HG03025 (cell line): Measurements from ENCODE around the gene HSCB.
A peak's percentile ranks its signal among the peaks of the same experiment; 100 is the strongest.
"Not testable (repeated sequence)": the region's sequence is repeated elsewhere in the genome, so short reads cannot be mapped to it uniquely, and the experiment has no call there.

Experiments used
- ATAC-seq: cut with Tn5 transposase; IDR thresholded peaks from one replicate; pipeline ENCODE4 v1.9.1; 2021; ENCODE audit warnings: mild to moderate bottlenecking, moderate library complexity; ENCODE audit not compliant: unreplicated experiment, low FRiP score

The HSCB gene, protein sequence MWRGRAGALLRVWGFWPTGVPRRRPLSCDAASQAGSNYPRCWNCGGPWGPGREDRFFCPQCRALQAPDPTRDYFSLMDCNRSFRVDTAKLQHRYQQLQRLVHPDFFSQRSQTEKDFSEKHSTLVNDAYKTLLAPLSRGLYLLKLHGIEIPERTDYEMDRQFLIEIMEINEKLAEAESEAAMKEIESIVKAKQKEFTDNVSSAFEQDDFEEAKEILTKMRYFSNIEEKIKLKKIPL

DNA sequence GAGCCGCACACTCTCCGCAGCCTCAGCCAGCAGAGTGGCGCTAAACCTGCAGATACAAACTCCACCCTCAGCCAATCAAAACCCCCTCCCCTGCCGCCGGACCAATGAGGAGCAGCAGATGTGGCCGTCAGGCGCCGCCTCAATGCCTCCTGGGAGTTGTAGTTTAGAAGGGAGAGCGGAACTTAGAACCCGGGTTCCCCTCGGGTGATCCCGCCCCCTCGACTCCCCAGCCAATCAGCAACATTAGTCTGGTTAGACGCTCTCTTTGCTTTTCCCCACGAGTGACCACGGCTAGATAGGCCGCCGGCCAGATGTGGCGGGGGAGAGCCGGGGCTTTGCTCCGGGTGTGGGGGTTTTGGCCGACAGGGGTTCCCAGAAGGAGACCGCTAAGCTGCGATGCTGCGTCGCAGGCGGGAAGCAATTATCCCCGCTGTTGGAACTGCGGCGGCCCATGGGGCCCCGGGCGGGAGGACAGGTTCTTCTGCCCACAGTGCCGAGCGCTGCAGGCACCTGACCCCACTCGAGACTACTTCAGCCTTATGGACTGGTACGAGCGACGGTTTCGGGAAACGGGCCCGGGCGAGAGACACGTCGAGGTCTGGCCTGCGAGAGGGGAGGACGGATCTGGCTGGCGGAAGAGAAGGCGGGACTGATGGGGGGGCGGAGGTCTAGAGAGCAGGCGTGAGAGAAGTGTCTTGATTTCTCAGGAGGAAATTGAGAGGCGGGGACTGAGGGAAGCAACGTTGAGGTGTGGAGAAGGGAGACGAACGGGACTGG lies at the start of gene HSCB, which contains the start of gene CHEK2:
Gene HSCB, plus strand, starts transcription at position 255 of the 777 bp plus-strand sequence. Its CDS starts 57 bp downstream, at position 312.
Gene CHEK2, minus strand, starts transcription at position 36 of the 777 bp plus-strand sequence. CDS start 7,099 bp downstream, outside the sequence.
- ATAC-seq = peak; percentile 91

DNA sequence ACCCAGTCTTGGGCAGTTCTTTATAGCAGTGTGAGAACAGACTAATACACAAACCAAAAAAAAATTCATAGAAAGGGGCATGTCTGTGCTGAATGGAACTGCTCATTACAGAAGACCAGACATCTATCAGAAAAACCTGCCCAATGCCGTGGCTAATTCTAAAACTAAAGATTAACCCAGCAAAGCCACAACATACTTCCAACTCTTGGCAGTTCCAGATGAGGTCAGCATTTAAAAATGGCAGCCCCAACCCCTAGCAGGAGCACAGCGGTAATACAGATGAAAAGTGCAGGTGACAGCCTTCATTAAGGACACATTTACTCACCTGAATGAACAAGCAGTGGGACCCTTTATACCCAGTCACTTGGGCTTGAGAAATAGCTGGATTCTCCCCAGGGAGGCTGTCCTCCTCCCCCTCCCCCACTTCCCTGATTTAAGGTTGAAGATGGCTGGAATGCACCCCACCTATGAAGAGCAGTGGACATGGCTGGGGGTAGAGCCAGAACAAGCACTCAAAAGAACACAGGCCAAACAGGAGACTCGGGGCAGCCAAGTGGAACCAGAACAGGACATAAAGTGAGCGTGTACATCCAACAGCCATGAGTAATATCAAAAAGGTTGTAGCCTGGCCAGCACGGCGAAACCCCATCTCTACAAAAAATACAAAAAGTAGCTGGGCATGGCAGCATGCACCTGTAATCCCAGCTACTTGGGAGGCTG lies 48.6 kb upstream of the HSCB start:
- ATAC-seq = not testable (repeated sequence)

DNA sequence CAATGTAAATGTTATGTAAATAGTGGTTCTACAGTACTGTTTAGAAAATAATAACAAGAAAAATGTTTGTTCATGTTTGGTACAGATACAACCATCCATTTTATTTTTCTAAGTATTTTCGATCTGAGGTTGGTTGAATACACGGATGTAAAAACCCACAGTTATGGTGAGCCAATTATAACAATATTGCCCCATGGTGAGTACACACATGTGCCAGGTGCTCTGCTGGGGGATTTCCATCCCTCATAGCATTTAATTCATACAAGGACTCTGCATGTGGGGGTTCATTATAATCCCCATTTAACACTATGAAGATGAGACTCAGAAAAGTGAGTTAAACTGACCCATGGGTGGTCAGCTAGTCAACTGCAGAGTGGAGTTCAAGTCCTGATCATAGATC lies 38.9 kb upstream of the HSCB start:
- no peak for ATAC-seq

DNA sequence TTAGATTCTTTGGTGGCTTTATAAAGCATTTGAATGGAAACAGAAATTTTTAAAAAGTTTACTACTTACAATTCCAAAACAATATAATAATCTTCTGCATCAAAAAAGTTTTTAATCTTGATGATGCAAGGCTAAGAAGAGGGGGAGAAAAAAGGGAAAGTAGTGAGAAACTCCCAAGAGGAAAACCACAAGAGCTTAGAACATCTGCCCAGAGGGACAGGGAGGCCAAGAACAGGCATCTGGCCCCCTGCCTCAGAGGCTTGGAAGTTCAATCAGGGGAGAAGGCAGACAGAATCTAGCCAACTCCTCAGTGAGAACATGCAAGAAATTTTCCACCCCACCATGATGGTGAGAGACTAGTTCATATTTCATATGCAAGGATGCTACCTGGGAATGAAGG lies 38.4 kb upstream of the HSCB start:
- ATAC-seq = no peak

DNA sequence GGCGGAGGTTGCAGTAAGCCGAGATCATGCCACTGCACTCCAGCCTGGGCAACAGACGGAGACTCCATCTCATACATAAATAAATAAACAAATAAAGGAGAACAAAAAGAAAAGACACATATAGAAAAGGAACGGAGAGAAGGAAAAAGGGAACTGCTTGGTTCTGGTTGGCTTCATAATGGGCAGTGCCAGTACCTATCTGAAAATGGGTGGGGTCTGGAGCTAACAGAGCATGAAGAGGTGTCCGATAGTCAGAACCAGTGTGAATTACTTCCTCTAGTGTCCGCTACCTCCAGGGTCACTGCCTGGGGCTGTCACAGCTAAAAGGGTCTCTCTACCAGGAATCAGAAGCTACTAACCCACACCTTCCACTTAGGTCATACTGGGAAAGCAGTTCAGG lies 35.0 kb upstream of the HSCB start:
- ATAC-seq = no peak

DNA sequence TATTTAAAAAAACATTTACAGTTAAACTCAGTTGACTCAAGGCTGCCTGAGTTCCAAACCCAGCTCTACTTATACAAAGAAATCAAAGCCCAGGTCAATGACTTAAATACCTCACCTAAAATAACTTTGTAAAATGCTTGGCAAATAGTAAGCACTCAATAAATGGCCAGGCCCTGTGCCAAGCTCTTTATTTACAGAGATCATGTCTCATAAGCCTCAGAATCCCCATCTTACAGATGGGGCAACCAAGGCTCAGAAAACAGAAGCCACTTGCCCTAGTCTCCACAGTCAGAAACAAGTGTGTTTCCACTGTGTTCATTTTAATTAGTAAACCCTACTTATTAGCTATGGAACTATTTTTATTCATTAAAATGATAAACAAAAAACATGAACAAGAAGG lies 31.7 kb upstream of the HSCB start:
- ATAC-seq = no peak

DNA sequence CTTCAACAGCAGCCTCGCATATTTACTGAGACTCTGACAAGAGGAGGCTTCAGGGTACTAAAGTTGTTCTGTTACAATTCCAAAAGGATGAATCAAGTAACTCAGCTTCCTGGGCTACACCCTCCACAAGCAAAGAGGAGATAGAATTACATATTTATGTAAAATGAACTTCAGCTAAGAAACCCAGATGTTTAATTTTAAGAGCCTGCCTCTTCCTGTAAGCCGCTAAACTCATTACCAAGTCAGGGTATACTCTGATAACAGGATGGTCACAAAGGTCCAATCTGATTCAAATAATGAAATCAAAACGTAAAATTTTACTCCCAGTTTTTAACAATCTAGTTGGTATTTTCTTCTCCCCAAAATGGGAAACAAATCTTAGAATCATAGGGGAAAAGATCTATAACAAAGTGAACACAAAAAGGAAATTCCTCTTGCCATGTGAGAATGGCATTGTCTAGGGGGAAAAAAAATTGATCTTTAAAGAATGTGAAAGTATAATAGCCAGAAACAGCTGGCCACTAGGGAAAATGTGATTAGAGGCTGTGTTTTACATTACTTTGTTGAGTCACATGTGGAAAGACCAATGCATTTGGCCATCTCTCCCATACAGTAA lies 31.2 kb upstream of the HSCB start:
- ATAC-seq = no peak

DNA sequence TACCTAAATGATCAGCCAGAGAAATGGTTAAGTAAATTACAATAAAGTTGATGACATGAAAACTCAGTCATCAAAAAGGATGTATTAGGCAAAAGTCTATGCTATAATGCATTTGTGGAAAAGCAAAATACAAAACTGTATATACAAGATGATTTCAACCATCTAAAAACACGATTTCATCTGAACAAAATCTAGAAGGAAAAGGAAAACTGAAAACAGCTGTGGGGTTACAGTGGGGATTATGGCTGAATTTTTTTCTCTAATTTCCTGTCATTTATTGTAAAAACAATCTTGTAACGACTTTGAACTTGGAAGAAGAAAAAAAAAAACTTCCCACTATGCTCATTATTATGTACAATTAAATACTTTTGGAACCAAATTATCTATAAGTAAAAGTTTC lies 30.5 kb upstream of the HSCB start:
- no peak for ATAC-seq

DNA sequence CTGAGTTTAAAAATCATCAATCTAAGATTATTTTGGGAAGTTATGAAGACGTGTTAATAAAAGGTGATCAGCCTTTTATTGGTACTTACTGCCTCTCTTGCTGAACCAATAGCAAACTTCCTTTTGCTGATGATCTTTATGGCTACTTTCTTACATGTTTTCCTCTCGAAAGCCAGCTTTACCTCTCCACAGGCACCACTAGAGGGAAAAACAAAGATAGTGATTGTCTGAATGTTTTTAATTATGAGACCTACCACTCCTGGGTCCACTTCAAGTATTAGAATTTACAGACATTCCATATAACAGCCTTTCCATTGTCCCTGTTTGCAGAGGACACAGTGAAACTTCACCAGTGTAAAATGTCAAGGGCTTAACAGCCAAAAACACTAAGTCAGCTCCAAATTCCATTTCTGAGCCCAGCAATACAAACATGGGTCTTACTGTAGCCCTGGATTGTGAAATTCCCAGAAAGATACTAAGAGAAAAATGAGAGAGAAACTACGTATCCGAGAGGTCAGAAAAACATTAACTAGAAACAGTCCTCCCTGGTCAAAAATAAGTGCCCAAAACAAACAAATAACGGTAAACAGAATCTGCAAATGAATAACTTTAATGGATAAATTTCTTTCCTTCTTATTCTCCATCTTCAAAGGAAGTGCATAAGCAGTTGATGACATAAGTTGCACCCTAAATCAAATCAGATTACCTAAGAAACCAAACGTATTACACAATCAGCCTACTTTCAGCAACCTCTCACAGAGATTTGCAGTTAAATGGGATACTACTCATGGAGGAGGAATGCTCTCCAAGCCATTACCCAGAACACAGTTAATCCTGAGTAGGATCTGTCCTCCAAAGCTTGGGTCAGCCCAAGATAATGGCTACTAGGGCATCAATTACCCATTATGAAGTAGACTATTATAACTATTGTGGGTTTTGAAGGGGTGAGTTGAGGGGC lies 29.7 kb upstream of the HSCB start:
- ATAC-seq = no peak

DNA sequence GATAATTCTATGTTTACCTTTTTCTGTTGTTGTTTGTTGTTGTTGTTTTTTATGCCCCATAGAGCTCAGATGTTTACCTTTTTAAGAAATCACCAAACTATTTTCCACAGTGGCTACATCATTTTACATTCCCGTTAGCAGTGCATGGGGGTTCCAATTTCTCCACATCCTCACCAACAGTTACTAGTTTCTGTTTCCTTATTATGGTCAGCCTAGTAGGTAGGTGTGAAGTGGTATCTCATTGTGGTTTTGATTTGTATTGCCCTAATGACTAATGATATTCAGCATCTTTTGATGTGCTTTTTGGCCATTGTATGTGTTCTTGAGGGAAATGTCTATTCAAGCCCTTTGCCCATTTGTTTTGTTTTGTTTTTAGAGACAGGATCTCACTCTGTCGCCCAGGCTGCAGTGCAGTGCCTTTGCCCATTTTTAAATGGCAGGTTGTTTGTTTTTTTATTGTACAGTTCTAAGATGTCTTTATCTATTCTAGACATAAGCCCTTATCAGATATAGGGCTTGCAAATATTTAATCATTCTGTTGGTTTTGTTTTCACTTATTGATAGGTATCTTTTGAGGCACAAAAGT lies 27.7 kb upstream of the HSCB start:
- ATAC-seq = no peak

DNA sequence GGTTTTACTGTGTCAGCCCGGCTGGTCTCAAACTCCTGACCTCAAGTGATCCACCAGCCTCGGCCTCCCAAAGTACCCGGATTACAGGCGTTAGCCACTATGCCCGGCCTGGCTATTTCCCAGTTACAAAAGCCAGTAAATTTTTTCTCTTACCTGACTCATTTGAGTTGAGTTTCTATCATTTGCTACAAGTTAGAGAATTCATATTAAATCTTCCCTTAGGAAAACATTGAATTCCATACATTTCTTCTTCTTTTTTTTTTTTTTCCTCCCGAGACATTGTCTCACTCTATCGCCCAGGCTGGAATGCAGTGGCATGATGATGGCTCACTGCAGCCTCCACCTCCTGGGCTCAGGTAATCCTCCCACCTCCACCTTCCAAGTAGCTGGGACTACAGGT lies 26.2 kb upstream of the HSCB start:
- no peak for ATAC-seq

DNA sequence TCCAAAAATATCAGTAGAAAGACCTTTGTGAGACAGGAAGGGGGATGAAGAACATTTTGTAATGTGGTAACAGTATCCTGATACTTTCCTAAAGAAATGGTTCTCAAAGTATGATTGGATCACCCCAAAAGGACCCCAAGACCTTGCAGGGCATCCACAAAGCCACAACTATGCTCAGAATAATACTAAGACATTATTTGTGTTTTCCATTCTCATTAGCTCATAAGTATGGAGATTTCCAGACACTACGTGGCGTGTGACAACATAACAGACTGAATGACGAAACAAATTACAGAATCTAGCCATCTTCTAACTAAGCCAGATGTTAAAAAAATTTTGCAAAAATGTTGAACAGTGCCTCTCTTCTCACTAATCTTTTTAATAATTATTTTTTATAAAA lies 25.2 kb upstream of the HSCB start:
- no peak for ATAC-seq

DNA sequence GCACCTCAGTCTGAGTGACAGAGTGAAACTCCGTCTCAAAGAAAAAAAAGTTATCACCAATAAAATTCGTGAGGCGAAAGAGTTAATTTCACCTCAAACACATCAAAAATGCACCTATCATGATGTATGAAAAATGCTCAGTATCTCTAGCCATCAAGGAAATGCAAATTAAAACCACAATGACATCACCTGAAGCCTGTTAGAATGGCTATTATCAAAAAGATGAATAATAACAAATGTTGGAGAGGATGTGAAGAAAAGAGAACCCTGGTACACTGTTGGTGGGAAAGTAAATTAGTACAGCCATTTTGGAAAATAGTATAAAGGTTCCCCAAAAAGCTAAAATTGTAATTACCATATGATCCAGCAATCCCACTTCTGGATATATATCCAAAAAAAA lies 23.8 kb upstream of the HSCB start:
- ATAC-seq = no peak

DNA sequence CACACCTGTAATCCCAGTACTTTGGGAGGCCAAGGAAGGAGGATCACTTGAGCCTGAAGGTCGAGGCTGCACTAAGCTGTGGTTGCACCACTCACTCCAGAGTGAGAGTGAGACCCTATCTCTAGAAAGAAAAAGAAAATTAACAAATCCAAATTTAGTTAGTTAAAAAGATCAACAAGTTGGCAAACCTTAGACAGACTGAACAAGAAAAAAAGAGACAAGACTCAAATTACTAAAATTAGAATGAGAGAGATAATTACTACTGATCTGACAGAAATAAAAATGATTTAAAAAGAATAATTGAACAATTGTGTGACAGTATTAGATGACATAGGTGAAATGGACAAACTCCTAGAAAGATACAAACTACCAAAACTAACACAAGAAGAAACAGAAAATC lies 13.8 kb upstream of the HSCB start:
- ATAC-seq = no peak

DNA sequence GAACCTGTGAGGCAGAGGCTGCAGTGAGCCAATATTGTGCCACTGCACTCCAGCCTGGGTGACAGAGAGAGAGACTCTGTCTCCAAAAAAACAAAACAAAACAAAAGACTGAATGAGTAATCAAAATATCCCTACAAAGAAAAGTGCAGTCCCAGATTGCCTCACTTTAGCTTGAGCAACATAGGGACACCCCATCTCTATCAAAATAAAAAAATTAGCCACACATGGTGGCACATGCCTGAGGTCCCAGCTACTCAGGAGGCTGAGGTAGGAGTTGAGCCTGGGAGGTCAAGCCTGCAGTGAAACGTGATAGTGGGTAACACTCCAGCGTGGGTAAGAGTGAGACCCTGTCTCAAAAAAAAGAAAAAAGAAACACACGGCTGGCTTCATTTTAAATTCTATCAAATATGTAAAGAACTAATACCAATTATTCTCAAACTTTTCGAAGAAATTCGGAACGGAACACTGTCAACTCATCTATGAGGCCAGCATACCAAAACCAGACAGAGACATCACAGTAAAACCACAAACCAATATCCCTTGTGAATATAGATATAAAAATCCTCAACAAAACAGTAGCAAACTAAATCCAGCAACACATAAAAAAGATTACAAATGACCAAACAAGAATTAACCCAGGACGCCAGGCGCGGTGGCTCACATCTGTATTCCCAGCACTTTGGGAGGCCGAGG lies 13.1 kb upstream of the HSCB start:
- no peak for ATAC-seq

DNA sequence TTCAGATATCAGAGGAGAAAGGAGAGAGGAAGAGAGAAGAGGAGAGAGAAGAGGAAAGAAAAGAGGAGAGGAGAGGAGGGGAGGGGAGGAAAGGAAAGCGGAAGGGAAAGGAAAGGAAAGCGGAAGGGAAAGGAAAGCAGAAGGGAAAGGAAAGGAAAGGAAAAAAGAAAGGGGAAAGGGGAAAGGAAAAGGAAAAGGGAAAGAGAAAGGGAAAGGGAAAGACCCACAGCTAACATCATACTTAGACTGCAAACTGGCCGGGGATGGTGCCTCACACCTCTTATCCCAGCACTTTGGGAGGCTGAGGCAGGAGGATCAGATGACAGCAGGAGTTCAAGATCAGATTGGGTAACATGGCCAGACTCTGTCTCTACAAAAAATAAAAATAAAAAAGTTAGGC lies 11.7 kb upstream of the HSCB start:
- no peak for ATAC-seq

DNA sequence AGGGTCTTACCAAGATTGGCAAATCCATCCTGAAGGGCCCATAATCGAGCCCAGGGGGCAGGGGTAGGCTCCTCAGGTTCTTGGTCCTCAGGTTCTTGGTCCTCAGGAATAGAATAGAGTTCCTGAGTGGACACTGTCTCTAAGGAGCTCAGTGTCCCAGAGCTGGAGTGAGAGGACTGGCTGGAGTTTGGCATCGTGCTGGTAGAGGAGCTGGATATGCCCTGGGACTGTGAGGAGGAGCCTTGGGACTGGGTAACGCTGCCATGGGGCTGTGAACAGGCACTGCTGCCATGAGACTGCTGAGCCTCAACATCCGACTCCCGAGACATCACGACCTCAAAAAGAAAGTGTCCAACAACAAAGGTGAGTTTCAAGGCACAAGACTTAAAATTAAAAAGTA lies 7.4 kb upstream of the HSCB start:
- no peak for ATAC-seq

DNA sequence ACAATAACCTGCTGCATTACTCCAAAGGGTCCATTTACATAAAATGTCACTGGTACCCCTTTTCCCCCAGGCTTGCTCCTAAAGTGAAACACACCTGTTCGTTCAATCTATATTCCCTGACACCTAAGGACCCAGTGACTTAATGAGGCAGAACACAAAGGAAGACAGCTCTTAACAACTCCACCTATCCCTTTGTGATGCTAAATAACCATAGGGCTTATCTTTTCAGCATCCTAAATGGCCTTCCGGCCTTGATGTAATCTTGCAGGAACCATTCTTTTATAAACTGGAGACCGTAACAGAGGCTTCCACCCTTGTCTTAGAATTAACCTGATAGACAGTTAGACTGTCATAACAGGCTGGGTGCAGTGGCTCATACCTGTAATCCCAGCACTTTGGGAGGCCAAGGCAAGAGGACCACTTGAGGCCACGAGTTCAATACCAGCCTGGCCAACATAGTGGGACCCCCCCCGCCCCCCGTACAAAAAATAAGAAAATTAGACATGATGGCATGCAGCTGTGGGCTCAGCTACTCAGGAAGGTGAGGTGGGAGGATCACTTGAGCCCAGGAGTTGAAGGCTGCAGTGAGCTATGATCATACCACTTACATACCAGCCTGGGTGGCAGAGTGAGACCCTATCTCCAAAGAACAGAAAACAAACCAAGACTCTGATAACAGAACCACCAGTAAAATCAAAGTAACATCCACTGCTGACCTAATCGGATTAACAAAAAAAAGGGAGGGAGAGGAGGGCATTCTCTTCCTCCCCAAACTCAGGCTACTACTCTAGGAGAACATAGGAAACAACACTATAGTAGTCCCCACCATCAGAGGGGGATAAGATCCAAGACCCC lies 5.3 kb upstream of the HSCB start:
- ATAC-seq = no peak
